ENCODE results near the gene MRPL10. TPM values are rescaled to one million over a fixed set of nuclear protein-coding genes. Genes with fewer than 3 reads are reported as not detected.

The MRPL10 gene
- total RNA-seq, 4 donors from 2014 or later = 23.4 to 33.4 (median 29.9) TPM

DNA sequence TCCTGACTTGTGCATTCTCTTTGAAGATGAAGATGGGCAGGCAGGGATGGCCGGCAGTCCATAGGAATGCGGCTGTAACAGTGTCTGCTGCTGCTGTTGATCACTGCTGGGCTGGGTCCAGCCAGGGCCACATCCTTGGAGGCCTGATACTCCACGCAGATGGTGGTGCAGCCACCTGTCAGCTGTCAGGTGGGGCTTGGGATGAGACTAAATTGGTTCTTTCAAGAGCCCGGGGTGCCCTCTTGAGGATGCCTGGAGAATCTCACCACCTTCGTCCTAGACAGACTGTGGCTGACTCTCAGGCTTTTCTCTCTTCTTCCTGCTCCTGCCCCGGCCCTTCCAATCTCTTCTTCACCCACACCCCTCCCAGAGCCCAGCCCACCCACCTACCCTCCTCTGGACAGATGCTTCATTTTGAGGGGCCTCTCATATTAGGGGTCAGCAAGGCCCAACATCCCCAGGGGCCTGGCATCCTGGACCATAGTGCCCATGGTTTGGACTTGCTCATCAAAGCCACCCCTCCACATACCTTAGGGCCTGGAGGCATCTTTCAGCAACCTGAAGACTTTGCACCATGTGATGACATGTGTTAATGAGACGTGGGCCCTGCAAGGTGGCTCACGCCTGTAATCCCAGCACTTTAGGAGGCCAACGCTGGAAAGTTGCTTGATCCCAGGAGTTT lies 28.9 kb downstream of the MRPL10 start:
- Histone ChIP-seq H3K27ac (no peak overlapping the region), H3K36me3 (peaks cover 0 to 16% (median 5%) of the 10 kb centered on the region in 3 donors), H3K4me1 (no peaks in the 10 kb centered on the region), H3K27me3 (no peaks in the 10 kb centered on the region), H3K9me3 (no peaks in the 10 kb centered on the region), H3K4me3 (no peak overlapping the region)
- TF ChIP-seq, protein P1, sequence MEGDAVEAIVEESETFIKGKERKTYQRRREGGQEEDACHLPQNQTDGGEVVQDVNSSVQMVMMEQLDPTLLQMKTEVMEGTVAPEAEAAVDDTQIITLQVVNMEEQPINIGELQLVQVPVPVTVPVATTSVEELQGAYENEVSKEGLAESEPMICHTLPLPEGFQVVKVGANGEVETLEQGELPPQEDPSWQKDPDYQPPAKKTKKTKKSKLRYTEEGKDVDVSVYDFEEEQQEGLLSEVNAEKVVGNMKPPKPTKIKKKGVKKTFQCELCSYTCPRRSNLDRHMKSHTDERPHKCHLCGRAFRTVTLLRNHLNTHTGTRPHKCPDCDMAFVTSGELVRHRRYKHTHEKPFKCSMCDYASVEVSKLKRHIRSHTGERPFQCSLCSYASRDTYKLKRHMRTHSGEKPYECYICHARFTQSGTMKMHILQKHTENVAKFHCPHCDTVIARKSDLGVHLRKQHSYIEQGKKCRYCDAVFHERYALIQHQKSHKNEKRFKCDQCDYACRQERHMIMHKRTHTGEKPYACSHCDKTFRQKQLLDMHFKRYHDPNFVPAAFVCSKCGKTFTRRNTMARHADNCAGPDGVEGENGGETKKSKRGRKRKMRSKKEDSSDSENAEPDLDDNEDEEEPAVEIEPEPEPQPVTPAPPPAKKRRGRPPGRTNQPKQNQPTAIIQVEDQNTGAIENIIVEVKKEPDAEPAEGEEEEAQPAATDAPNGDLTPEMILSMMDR (IDR thresholded peaks at IDR 0.05) = peak in 4 of 5 experiments; percentile 37 to 49 (median 40)
- no peak for TF ChIP-seq POLR2A (IDR thresholded peaks at IDR 0.05)
- 29 to 35% methylated on average over 9 of the region's 9 CpGs for WGBS, 2 donors
- DNase-seq (ENCODE audit: low spot score in 2 of 2) = no peak

DNA sequence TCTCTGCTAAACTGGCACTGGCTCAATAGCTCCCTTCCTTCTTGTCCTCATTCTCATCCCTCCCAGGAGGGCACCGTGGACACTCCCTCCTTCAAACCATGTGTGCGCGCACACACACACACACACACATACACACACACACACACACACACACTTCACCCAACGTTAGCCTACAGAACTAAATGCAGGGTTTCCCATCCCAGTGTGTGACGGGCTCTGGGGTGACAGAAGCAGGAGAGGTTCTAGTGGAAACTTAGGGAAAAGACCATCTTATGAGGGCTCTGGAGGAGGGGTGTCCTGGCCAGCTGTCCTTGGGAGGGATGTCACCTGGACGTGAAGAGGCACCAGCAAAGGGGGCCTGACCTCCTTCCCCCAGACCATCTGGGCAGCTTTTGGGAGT lies 29.4 kb downstream of the MRPL10 start:
- Histone ChIP-seq H3K9me3 (no peaks in the 10 kb centered on the region), H3K4me3 (no peak overlapping the region), H3K27me3 (no peaks in the 10 kb centered on the region), H3K27ac (no peak overlapping the region), H3K36me3 (peaks cover 0 to 11% (median 0%) of the 10 kb centered on the region in 3 donors), H3K4me1 (no peaks in the 10 kb centered on the region)
- DNase-seq (ENCODE audit: low spot score in 2 of 2) = no peak
- TF ChIP-seq, protein P1 (IDR thresholded peaks at IDR 0.05) = no peak
- TF ChIP-seq EP300 (IDR thresholded peaks at IDR 0.05) = no peak
- no peak for TF ChIP-seq POLR2A (IDR thresholded peaks at IDR 0.05)
- 46 to 49% methylated on average over 6 of the region's 6 CpGs for WGBS, 2 donors

DNA sequence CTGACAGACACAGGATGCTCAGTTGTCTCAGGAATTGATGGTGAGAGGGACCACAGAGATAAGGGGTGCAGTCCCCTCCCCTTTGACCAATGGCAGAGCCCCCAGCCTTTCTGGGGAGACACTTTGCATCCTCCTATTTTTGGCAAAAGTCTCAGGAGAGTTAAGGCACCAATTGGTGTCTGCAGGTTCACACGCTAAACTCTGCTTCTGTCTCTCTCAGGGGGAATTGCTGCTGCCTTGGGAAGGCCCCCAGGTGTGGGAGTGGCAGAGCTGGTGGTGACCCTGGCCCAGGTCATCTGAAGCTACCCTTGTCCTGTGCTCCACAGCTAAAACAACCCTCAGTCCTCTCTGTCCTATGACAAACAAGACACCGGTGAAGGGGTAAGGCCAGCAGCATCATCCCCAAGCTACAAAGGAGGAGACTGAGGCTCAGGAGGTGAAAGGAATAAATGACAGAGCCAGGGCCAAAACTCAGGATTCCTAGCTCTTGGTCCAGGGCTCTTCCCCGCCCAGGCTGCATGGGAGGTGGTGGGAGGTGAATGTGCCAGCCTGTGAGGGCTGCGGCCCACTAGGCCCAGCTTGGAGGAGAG lies 30.1 kb downstream of the MRPL10 start:
- TF ChIP-seq, protein P1 (IDR thresholded peaks at IDR 0.05) = no peak
- no peak for TF ChIP-seq POLR2A (IDR thresholded peaks at IDR 0.05)
- no peaks in the 10 kb centered on the region for H3K27me3 ChIP-seq
- H3K36me3 ChIP-seq = peaks cover 0 to 4% (median 0%) of the 10 kb centered on the region in 3 donors
- H3K27ac ChIP-seq = no peak overlapping the region
- H3K4me3 ChIP-seq = no peak overlapping the region
- WGBS, 2 donors = 83 to 86% methylated on average over 4 of the region's 4 CpGs
- no peaks in the 10 kb centered on the region for H3K4me1 ChIP-seq
- no peaks in the 10 kb centered on the region for H3K9me3 ChIP-seq
- DNase-seq (ENCODE audit: low spot score in 2 of 2) = no peak

DNA sequence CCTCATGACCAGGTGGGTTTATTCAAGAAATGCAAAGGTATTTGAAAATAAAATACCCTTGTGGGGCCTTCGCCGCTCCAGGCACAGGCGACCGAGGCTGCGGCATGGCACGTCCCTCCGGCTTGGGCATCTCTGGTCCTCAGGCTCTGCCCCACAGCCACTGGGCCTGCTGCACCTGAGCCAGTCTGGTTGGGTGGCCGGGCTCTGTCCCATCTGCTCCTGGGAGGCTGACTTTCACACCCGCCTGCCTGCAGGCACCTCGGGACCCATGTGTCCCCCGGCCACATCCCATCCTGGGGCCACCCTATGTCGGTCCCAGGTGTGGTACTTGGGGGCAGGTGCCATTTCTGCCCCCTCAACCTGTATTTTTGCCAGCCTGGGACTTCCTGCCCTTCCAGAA lies 30.7 kb downstream of the MRPL10 start:
- Histone ChIP-seq H3K36me3 (no peaks in the 10 kb centered on the region), H3K4me1 (no peaks in the 10 kb centered on the region), H3K27me3 (no peaks in the 10 kb centered on the region), H3K4me3 (no peak overlapping the region), H3K27ac (no peak overlapping the region), H3K9me3 (no peaks in the 10 kb centered on the region)
- no peak for DNase-seq (ENCODE audit: low spot score in 2 of 2)
- WGBS, 2 donors = 80 to 81% methylated on average over 12 of the region's 12 CpGs
- TF ChIP-seq POLR2A (IDR thresholded peaks at IDR 0.05) = no peak
- TF ChIP-seq, protein P1 (IDR thresholded peaks at IDR 0.05) = no peak
- no peak for TF ChIP-seq EP300 (IDR thresholded peaks at IDR 0.05)

DNA sequence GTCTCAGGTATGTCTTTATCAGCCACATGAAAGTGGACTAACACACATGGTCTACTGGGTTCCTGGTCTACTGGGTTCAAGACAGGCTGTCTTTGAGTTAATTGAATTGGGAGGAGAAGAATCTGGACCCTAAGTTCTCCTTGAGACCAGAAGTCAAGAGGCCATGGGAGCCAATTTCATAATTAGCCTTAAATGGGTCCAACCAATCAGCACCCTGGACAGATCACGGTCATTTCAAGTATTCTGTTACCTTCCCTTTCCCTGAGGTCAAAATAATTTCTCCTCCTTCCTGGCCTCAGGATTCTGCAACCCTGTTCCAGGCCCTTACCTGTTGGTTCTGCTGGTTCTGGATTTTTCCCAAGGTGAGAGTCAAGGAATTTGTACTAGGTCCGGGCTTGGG lies 33.5 kb downstream of the MRPL10 start:
- Histone ChIP-seq H3K27me3 (peaks cover 0 to 18% of the 10 kb centered on the region in 2 donors), H3K9me3 (no peaks in the 10 kb centered on the region), H3K4me1 (no peaks in the 10 kb centered on the region), H3K4me3 (no peak overlapping the region), H3K36me3 (no peaks in the 10 kb centered on the region), H3K27ac (no peak overlapping the region)
- no peak for DNase-seq (ENCODE audit: low spot score in 2 of 2)
- TF ChIP-seq, protein P1 (IDR thresholded peaks at IDR 0.05) = no peak
- no peak for TF ChIP-seq EP300 (IDR thresholded peaks at IDR 0.05)
- no peak for TF ChIP-seq POLR2A (IDR thresholded peaks at IDR 0.05)
- 53 to 60% methylated on average over 2 of the region's 2 CpGs for WGBS, 2 donors

Data from tibial nerve (tissue), 4 donors.